NCI-H1048 (cell line): ENCODE results near the gene RAP2C.

Experiments used
- DNase-seq: peaks from one replicate; lab custom pipeline; 2025; lab: John Stamatoyannopoulos, UW

Gene RAP2C

DNA sequence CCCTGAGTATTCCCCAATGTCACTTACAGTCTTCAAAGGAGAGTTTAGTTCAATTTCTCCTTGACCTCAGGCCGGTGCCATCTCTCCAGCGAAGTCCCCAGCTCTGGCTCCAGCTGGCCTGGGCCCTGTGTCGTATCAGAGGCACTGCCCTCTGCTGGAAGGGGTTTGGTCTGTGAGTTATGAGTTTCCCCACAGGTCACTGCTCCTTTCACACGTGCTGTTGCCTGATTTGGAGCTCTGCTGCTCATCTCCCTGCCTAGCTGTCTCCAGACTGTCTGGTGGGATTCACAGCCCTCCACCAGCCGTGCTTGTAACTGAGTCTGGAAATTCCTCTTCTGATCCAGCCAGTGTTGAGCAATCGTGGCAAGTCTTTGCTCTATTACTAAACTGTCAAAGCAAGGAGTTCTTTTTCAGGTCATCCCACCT is at the start of gene RAP2C:
TSS of gene RAP2C (minus strand) at position 105 of the 426 bp plus-strand sequence. CDS start 2,179 bp downstream, outside the sequence.
- DNase-seq, result no peak

DNA sequence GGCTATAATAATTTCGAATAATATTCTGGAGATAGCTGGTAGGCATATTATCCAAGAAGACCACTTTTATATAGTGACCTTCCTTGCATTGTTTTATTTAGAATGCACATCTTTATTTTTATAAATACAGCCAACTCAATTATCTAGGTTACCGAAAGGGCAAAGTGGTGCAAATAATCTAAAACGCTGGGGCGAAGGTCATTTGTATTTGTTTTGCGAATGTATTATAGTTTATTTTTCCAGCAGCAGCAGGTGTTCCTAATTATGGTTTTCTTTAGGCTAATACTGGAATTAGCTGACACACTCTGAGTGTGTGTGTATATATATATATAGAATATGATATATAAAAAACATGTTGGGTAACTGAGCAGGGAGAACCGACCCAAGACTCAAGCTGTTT is 48.1 kb upstream of the RAP2C start:
- no peak for DNase-seq

GRCh38 chrX:132266583-132267355 is 47.5 kb upstream of the RAP2C start:
- no peak for DNase-seq

DNA sequence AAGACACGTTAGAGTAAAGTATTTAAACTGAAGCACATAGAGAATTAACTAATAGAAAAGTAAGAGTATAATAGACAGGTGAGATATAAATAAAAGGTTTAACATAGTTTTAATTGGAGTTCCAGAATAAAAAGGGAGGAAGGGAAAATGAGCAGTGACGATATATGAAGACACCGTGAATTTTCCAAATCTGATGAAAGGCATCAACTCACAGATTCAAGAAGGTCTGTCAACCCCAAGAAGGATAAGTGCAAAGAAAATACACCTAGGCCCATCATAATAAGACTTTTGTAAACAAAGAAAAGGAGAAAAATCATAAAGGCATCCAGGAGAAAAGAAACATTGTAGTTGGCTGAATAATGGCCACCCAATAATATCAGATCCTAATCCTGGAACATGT is 43.9 kb upstream of the RAP2C start:
- no peak for DNase-seq

DNA sequence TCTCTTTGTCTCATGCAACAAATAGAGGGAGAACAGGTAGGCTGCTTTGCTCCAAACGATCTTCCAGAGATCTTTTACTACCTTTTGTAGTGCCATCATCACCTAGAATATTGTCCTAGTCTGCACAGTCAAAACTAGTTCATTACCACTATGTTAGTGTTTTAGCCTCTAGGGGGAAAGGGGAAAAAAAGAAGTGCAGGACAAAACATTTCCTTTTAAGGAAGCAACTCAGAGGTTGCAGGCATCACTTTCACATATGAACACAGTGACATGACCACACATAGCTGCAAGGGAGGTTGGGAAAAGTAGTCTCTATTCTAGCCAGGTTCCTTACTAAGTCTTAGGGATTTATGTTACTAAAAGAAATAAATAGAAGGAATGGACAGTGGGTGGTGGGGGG is 39.3 kb upstream of the RAP2C start:
- no peak for DNase-seq

GRCh38 chrX:132257116-132257515 is 37.9 kb upstream of the RAP2C start:
- DNase-seq, result no peak

DNA sequence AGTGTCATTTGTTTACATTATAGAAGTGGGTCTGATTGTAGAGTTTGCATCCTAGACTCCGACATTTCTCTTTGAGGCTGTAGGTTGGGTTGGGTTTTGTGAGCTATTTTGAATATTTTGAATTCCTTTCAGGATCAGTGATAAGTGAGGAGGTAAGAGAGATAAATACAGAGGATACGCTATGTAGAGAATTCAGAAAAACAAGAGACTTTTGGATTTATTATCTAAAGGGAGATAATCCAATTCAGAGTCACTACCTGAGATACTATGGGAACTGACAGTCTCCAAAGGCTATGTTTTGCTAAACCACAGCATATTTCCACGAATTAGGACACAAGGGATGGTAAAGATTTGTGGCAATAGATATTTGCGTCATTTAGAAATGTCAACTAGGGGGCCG is 16.9 kb upstream of the RAP2C start:
- no peak for DNase-seq

DNA sequence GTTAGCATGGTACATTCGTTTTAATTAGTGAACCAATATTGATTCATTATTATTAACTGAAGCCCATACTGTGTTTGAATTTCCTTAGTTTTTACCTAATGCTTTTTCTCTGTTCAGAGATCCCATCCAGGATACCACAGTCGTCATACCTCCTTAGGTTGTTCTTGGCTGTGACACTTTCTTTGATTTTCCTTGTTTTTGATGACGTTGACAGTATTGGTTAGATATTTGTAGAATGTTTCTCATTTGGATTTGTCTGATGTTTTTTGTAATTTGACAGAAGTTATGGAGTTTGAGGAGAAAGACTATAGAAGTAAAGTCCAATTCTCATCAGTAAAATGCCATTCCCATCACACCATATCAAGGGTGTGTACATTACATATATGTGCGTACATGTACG is 16.2 kb upstream of the RAP2C start:
- DNase-seq, result no peak

GRCh38 chrX:132231587-132231986 is 12.3 kb upstream of the RAP2C start:
- no peak for DNase-seq

- no peak for DNase-seq
Measured at GRCh38 chrX:132227383-132228112, 8.3 kb upstream of the RAP2C start.

GRCh38 chrX:132226169-132226568 is 6.9 kb upstream of the RAP2C start:
- no peak for DNase-seq

DNA sequence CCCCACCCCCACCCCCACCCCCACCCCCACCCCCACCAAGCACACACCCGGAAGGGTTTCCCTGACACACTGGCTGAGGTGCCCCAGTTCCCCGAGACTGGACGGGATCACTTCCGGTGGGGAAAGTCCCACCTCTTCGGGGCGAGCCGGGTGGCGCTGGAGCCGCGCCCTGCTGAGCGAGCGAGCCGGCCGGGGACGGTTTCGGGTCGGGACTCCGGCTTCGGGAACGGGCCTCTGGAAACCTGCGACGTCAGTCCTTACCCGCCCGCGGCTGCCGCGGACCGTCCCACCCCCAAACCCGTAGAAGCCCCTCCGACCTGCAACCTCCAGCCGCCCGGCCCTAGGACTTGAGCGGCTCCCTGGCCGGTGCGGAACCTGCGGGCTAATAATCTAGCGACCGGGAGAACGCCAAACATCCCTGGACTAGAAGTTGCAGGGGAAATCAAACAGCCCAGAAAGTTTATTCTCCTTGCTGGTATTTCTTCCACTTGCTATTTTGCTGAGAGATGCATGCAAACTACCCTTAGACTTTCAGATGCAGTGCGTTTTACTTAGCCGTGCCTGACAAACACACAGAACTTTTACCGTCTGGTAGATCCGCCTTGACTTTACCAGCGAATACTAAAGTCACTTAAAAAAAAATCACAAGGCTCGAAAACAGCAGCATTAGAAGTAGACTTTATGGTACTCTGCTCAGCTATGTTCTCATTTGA is 991 bp downstream of the RAP2C start:
- DNase-seq, result peak; percentile 22

- peak; percentile 18 for DNase-seq
Measured at GRCh38 chrX:132217203-132218073, 1.8 kb downstream of the RAP2C start.

GRCh38 chrX:132216806-132217202 is 2.4 kb downstream of the RAP2C start:
- no peak for DNase-seq

DNA sequence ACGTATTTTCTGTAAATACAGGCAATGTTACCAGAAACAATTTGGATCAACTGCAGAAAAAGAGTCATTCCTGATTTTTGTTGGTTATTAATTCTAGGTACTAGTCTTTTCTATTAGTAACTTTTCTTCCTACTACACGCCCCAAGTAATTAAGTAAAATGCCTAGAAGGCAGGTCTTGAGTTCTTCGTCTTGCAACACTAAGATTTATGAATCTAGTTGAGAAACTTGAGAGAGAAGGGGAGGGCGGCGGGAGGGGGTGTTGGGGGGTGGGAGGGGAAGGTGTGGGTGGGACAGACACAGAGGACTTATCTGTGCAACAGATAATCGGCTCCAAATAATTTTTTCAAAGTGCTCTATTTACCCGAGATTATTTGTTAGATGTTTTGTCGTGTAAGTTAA is 3.0 kb downstream of the RAP2C start:
- DNase-seq, result no peak

DNA sequence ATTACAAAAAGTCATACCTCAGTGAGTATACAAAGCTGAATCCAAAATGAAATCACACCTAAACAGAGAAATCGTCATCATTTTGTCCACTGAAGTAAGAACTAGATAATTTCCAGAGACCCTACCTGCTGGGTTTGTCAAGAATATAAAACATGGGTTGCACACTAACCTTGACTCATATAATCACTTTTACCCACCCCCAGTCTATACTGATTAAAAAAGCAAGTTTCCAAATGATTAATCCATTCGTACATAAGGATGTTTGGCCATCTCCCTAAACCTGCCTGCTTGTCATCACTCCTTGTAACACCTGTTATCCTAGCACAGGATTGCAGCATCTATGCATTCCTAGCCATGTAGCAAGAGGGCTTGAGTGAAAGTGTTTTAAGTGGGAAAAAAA is 4.7 kb downstream of the RAP2C start:
- DNase-seq, result no peak

GRCh38 chrX:132209527-132209926 is 9.7 kb downstream of the RAP2C start:
- no peak for DNase-seq

- DNase-seq, result no peak
Measured at GRCh38 chrX:132208422-132208821, 10.8 kb downstream of the RAP2C start.

- no peak for DNase-seq
Measured at GRCh38 chrX:132207996-132208395, 11.3 kb downstream of the RAP2C start.

DNA sequence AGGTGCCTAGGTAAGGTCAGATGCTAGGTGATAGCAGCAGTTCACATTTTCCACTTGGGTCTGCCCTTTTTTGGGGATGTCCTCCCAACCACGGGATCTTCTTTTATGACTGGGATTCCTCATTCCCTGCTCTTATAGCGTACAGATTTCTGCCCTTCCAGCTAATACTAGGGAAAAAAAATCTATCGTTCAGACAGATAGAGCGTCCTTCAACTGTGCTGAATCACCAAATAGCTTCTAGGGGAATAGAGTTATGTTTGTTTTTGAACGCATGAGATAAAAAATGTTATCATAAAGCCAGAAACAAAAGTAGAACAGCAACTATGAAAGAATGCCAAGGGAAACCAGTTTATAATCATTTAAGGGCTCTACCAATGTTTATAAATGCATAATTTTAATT is 13.0 kb downstream of the RAP2C start:
- no peak for DNase-seq

GRCh38 chrX:132204629-132205028 is 14.6 kb downstream of the RAP2C start:
- no peak for DNase-seq

GRCh38 chrX:132200976-132201375 is 18.3 kb downstream of the RAP2C start:
- DNase-seq, result no peak
